Gastrocnemius medialis (tissue), 4 donors: ENCODE data around the gene UGCG. TPM values are rescaled to one million over a fixed set of nuclear protein-coding genes. Genes with fewer than 3 reads are reported as not detected.
"Not testable (repeated sequence)": the region's sequence is repeated elsewhere in the genome, so short reads cannot be mapped to it uniquely, and the experiment has no call there.

Source experiments
- ATAC-seq, 2 donors: fragments of 150-250 bp; one replicate each; pipeline ENCODE4 v1.9.1; 2016
- DNase-seq, 2 donors: peaks; one replicate each; pipeline ENCODE4 v3.0.0-alpha.2; 2019
- H3K27ac ChIP-seq, 4 donors: fragments of 200-600 bp; sonication (generic); 1 replicate in 1 of 4; 2 replicates in 3 of 4; pipeline ENCODE4 v1.5.1; 2016 to 2018; ENCODE audit warnings: mild to moderate bottlenecking in 2 of 4, moderate library complexity in 1 of 4
- H3K27me3 ChIP-seq, 3 donors: fragments of 200-600 bp; sonication (generic) in 2 of 3; 1 replicate in 1 of 3; 2 replicates in 2 of 3; pipeline versions ENCODE4 v1.5.1 to v1.6.0; 2016 to 2019; ENCODE audit warnings: mild to moderate bottlenecking in 1 of 3, moderate library complexity in 1 of 3
- H3K36me3 ChIP-seq, 2 donors: fragments of 200-600 bp; sonication (generic) in 1 of 2; one replicate each; pipeline ENCODE4 v1.5.1; 2017 to 2018
- H3K4me1 ChIP-seq, 2 donors: fragments of 200-600 bp; sonication (generic) in 1 of 2; one replicate each; pipeline ENCODE4 v1.5.1; 2016 to 2017; ENCODE audit warnings: mild to moderate bottlenecking in 2 of 2
- H3K4me3 ChIP-seq, 4 donors: fragments of 200-600 bp; sonication (generic) in 3 of 4; 1 replicate in 1 of 4; 2 replicates in 3 of 4; pipeline ENCODE4 v1.5.1; 2016 to 2019; ENCODE audit warnings: mild to moderate bottlenecking in 2 of 4
- H3K9me3 ChIP-seq, 3 donors: fragments of 200-600 bp; sonication (generic) in 2 of 3; 1 replicate in 1 of 3; 2 replicates in 2 of 3; pipeline ENCODE4 v1.5.1; 2016 to 2019
- POLR2A ChIP-seq, 2 donors: fragments of 450-650 bp; IDR thresholded peaks; one replicate each; pipeline ENCODE4 v1.6.1; 2017; ENCODE audit warnings: antibody characterized with exemption in 2 of 2, mild to moderate bottlenecking in 2 of 2, moderate library complexity in 2 of 2
- in situ Hi-C, 4 donors: fragments of 200-750 bp; cut with MboI; loops; one replicate each; pipeline versions ENCODE4 v1.15.0 to v1.8.0; 2017; ENCODE audit warnings: low sequenced_read_pairs in 4 of 4
- intact Hi-C: fragments of 100-400 bp; cut with DNase I; formaldehyde crosslinking; loops from one replicate; pipeline ENCODE4 v1.15.1; 2023; ENCODE audit warnings: low total_unique reads
- total RNA-seq, 4 donors: library from RNA; depleted of rRNA; stranded (reverse); fragments of >200 nt; gene quantifications; one replicate each; pipeline versions ENCODE4 v1.1.0 to v1.2.3, GENCODE V29; 2016
- TF ChIP-seq, protein P1 (sequence below), 5 experiments: fragments of 450-650 bp in 3 of 5; fragments of 200-600 bp in 2 of 5; sonication (generic) in 2 of 5; IDR thresholded peaks in 4 of 5; conservative IDR thresholded peaks in 1 of 5; 1 replicate in 4 of 5; 2 replicates in 1 of 5; pipeline ENCODE4 v1.5.1; 2016 to 2019; ENCODE audit warnings: antibody characterized with exemption in 5 of 5, mild to moderate bottlenecking in 3 of 5, moderate library complexity in 3 of 5

Gene UGCG
- total RNA-seq, 4 donors from 2014 or later = 9.1 to 18.5 (median 12.1) TPM

DNA sequence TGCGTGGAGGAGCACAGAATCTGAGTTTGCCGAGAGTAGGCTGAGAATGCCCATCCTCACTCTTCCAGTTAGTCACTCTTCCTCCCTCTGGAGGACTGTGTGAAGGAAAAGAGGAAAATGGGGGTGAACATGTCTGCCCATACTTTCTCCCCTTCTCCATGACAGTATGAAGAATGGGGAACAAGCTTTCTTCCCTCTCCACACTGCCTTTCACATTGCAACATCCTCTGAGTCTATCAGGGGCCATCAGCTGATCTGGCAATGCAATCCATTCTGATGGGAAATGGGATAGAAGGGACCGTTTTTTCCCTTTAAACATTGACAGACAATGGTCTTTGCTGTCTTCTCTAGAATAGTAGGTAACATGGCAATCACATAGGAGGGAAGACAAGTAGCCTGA lies 56.8 kb downstream of the UGCG start:
- Histone ChIP-seq H3K27me3 (no peaks in the 10 kb centered on the region), H3K9me3 (no peaks in the 10 kb centered on the region), H3K4me1 (peaks cover 11% of the 10 kb centered on the region in 2 donors), H3K36me3 (no peaks in the 10 kb centered on the region), H3K4me3 (no peak overlapping the region), H3K27ac (no peak overlapping the region)
- DNase-seq (no peak), ATAC-seq (no peak)
- in situ Hi-C loops (no loop called here), intact Hi-C loops (no loop called here)
- TF ChIP-seq, protein P1, sequence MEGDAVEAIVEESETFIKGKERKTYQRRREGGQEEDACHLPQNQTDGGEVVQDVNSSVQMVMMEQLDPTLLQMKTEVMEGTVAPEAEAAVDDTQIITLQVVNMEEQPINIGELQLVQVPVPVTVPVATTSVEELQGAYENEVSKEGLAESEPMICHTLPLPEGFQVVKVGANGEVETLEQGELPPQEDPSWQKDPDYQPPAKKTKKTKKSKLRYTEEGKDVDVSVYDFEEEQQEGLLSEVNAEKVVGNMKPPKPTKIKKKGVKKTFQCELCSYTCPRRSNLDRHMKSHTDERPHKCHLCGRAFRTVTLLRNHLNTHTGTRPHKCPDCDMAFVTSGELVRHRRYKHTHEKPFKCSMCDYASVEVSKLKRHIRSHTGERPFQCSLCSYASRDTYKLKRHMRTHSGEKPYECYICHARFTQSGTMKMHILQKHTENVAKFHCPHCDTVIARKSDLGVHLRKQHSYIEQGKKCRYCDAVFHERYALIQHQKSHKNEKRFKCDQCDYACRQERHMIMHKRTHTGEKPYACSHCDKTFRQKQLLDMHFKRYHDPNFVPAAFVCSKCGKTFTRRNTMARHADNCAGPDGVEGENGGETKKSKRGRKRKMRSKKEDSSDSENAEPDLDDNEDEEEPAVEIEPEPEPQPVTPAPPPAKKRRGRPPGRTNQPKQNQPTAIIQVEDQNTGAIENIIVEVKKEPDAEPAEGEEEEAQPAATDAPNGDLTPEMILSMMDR (IDR thresholded peaks at IDR 0.05 in 4 of 5, conservative IDR thresholded peaks at IDR 0.05 in 1 of 5) = no peak
- TF ChIP-seq POLR2A (IDR thresholded peaks at IDR 0.05) = no peak

DNA sequence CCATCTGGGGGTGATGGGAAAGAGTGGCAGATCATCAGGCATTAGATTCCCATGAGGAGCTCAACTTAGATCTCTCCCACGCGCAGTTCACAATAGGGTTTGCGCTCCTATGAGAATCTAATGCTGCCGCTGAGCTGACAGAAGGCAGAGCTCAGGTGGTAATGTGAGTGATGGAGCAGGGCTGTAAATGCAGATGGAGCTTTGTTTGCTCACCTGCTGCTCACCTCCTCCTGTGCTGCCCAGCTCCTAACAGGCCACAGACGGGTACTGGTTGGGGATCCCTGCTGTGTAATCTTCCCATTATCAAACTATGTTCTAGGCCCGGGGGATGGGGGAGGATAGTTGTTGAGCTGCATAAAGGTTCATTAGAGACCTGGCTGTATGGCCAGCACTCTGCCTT lies 58.4 kb downstream of the UGCG start:
- no peaks in the 10 kb centered on the region for H3K9me3 ChIP-seq
- DNase-seq (no peak), ATAC-seq (no peak)
- no peak overlapping the region for H3K4me3 ChIP-seq
- peaks cover 12 to 19% of the 10 kb centered on the region in 2 donors for H3K4me1 ChIP-seq
- H3K27ac ChIP-seq = no peak overlapping the region
- H3K36me3 ChIP-seq = no peaks in the 10 kb centered on the region
- no peaks in the 10 kb centered on the region for H3K27me3 ChIP-seq
- intact Hi-C loops = loop anchor here (5.0 kb wide), 1 partner anchor 112 kb away; no protein-coding TSS in a partner anchor
- in situ Hi-C loops = no loop called here
- TF ChIP-seq, protein P1 (IDR thresholded peaks at IDR 0.05 in 4 of 5, conservative IDR thresholded peaks at IDR 0.05 in 1 of 5) = no peak
- TF ChIP-seq POLR2A (IDR thresholded peaks at IDR 0.05) = no peak

DNA sequence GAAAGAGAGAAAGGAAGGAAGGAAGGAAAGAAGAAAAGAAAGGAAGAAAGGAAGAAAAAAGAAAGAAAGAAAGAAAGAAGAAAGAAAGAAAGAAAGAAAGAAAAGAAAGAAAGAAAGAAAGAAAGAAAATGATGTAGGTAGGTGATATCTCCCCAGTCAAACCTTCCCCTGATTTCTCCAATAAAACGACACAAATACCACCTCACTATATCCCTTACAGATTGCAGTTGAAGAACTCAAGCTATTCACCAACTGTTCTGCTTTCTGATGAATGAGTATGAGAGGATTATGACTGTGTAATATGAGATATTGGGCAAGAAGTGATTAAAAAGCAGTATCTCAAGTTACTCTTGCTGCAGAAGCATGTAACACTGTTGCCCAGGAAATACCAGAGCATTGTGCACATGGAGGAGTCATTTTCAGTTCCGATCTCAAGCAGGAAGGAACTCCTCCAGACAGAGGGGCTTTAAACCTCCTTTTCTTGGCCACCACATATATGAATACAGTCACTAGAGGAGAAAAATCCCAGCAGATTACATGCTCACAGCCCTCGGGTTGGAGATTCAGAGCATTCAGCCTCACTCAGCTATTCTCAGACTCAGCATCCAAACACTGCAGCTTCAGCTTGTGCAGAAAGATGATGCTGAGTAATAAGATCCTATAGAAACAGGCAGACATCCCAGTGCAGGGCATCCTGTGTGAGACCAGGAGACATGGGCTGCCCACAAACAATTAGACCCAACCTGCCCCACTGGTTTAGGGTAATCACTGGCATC lies 61.4 kb downstream of the UGCG start:
- H3K4me1 ChIP-seq = peaks cover 12 to 19% of the 10 kb centered on the region in 2 donors
- intact Hi-C loops (loop anchor here (2.0 to 5.0 kb wide), 3 partner anchors 55 to 109 kb away; partner anchors contain the start of gene UGCG), in situ Hi-C loops (no loop called here)
- H3K27ac ChIP-seq = peak overlapping the region; percentile 27 to 73 (median 50)
- H3K36me3 ChIP-seq = no peaks in the 10 kb centered on the region
- no peak for DNase-seq
- no peaks in the 10 kb centered on the region for H3K9me3 ChIP-seq
- ATAC-seq = peak; percentile 75 to 81
- H3K27me3 ChIP-seq = no peaks in the 10 kb centered on the region
- TF ChIP-seq, protein P1 (IDR thresholded peaks at IDR 0.05 in 4 of 5, conservative IDR thresholded peaks at IDR 0.05 in 1 of 5) = no peak
- no peak for TF ChIP-seq POLR2A (IDR thresholded peaks at IDR 0.05)
- H3K4me3 ChIP-seq = peak overlapping the region in 1 of 4 donors; percentile 24

DNA sequence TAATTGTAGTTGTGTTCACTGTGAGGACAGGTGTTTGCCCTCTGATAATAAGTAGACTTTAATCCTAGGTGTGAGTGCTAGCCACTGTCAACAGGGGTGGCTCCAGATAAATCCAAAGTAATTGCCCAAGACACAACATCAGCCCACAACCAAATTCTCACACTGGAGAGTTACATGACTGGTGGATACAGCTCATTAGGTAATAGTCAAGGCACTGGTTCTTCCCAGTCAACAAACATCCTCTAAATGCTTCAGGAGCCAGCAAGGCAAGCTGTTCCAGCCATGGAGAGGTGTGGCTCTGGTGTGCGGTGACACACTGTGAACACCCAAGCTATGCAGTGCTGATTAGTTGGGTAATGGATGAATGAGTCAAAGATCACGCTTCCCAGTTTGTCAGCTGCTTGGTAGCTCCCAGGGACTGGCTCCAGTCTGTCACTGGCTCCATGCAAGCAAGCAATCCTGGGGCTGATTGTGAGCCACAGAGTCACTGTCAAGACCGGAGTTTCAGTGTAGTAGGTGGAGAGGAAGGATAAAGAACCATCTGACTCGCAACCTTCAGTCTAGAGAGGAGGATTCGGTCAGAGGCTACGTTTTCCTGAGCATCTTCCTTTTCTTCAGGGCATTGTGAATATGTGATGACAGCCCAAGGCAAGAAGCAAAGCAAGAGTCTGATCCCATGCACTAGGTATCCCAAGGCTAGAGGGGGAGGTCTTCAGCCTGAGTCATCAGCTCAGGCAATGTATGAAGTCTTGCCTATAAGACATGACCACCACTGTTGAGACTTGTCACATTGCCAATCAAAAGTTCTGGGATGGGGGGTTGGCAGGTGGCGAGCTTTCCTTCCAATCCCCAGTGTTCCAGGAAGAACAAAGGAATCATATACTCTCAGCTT lies 63.1 kb downstream of the UGCG start:
- peak; percentile 69 to 87 for DNase-seq
- intact Hi-C loops = loop anchor here (2.0 to 5.0 kb wide), 3 partner anchors 53 to 108 kb away; partner anchors contain the start of gene UGCG
- in situ Hi-C loops = no loop called here
- H3K27ac ChIP-seq = peak overlapping the region; percentile 10 to 73 (median 58)
- ATAC-seq = peak; percentile 85 to 86
- no peaks in the 10 kb centered on the region for H3K27me3 ChIP-seq
- H3K4me1 ChIP-seq = peaks cover 12 to 19% of the 10 kb centered on the region in 2 donors
- no peaks in the 10 kb centered on the region for H3K9me3 ChIP-seq
- H3K4me3 ChIP-seq = no peak overlapping the region
- TF ChIP-seq, protein P1 (IDR thresholded peaks at IDR 0.05 in 4 of 5, conservative IDR thresholded peaks at IDR 0.05 in 1 of 5) = no peak
- TF ChIP-seq POLR2A (IDR thresholded peaks at IDR 0.05) = peak; percentile 23 to 50
- no peaks in the 10 kb centered on the region for H3K36me3 ChIP-seq

DNA sequence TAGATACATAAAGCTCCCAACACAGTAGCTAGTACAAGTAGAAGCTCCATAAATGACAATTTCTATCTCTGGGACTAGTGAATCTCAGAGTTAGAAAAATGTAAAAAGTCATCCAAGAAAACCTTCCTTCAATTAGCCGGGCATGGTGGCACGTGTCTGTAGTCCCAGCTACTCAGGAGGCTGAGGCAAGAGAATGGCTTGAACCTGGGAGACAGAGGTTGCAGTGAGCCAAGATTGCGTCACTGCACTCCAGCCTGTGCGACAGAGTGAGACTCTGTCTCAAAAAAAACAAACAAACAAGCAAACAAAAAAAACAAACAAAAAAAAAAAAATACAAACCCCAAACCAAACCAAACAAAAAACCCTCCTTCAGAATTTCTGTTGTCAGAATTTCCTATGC lies 63.9 kb downstream of the UGCG start:
- intact Hi-C loops, ATAC-seq, H3K36me3 ChIP-seq, H3K27me3 ChIP-seq, H3K4me3 ChIP-seq, H3K9me3 ChIP-seq, in situ Hi-C loops: not testable (repeated sequence)
- Histone ChIP-seq H3K27ac (peak overlapping the region in 3 of 4 donors; percentile 10 to 73 (median 63)), H3K4me1 (peaks cover 12 to 19% of the 10 kb centered on the region in 2 donors)
- DNase-seq = peak in 1 of 2 donors; percentile 20
